Amygdala (tissue), 56 donors: Measurements from ENCODE around the gene GTPBP1.

Experiments
- DNase-seq, 56 donors: peaks; one replicate each; lab custom pipeline; 2025; lab: John Stamatoyannopoulos, UW

Gene GTPBP1

GRCh38 chr22:38705235-38706100, at the start of gene GTPBP1:
TSS of gene GTPBP1 (plus strand) at chr22:38705944. CDS start at chr22:38705956, 12 bp downstream.
- DNase-seq, result peak; percentile 79 to 100 (median 99)

GRCh38 chr22:38656256-38657044, 49.3 kb upstream of the GTPBP1 start, which contains the start of the genes CBY1 and FAM227A:
TSS of gene CBY1 (plus strand) at chr22:38656638. CDS start at chr22:38668055, 11,417 bp downstream.
TSS of gene FAM227A (minus strand) at chr22:38656392. CDS start at chr22:38650168, 6,224 bp downstream.
- DNase-seq, result peak; percentile 51 to 98 (median 92)

GRCh38 chr22:38657045-38657909, 48.5 kb upstream of the GTPBP1 start:
- peak in 2 of 56 donors; percentile 1 to 2 for DNase-seq

- peak in 29 of 56 donors; percentile 4 to 67 (median 30) for DNase-seq
Observed at GRCh38 chr22:38674888-38675287, 30.9 kb upstream of the GTPBP1 start.

- no peak for DNase-seq
Observed at GRCh38 chr22:38675833-38676232, 29.9 kb upstream of the GTPBP1 start.

- peak; percentile 46 to 92 (median 84) for DNase-seq
Observed at GRCh38 chr22:38681582-38682335, 24.0 kb upstream of the GTPBP1 start, which contains the start of gene TOMM22. TSS of gene TOMM22 (plus strand) at chr22:38681957. CDS start at chr22:38681979, 22 bp downstream.

GRCh38 chr22:38684895-38685294, 20.8 kb upstream of the GTPBP1 start:
- no peak for DNase-seq

- DNase-seq, result no peak
Observed at GRCh38 chr22:38685761-38686160, 20.0 kb upstream of the GTPBP1 start.

GRCh38 chr22:38689651-38690050, 16.1 kb upstream of the GTPBP1 start:
- DNase-seq, result no peak

GRCh38 chr22:38694049-38694448, 11.7 kb upstream of the GTPBP1 start:
- no peak for DNase-seq

GRCh38 chr22:38694940-38695339, 10.8 kb upstream of the GTPBP1 start:
- DNase-seq, result no peak

GRCh38 chr22:38696606-38697424, 8.9 kb upstream of the GTPBP1 start:
- no peak for DNase-seq

- DNase-seq, result no peak
Observed at GRCh38 chr22:38697425-38698089, 8.2 kb upstream of the GTPBP1 start.

GRCh38 chr22:38698407-38699094, 7.2 kb upstream of the GTPBP1 start:
- no peak for DNase-seq

GRCh38 chr22:38699143-38699542, 6.6 kb upstream of the GTPBP1 start:
- DNase-seq, result no peak

GRCh38 chr22:38699784-38700183, 6.0 kb upstream of the GTPBP1 start:
- peak in 1 of 56 donors; percentile 14 for DNase-seq

- DNase-seq, result peak in 5 of 56 donors; percentile 45 to 66 (median 63)
Observed at GRCh38 chr22:38700270-38700788, 5.4 kb upstream of the GTPBP1 start.
